IMR-90 (cell line): ENCODE data around the gene ZNF436. TPM values are rescaled to one million over a fixed set of nuclear protein-coding genes. Genes with fewer than 3 reads are reported as not detected.

Experiments used
- ATAC-seq: fragments of 200-7000 bp; cut with Tn5 transposase; 2 replicates; pipeline ENCODE4 v1.9.1; 2020; ENCODE audit warnings: low read depth, mild to moderate bottlenecking, moderate library complexity
- BruUV-seq: library from RNA; stranded (reverse); fragments of 400-500 nt; replicated peaks from 2 replicates; lab custom pipeline; 2021; lab: Mats Ljungman, UMichigan
- CTCF ChIA-PET: fragments of 300-600 bp; formaldehyde crosslinking; extraction: SDS; loops from one replicate; lab custom pipeline; 2021; ENCODE audit warnings: antibody characterized with exemption; lab: Yijun Ruan, JAX
- POLR2A ChIA-PET: fragments of 300-600 bp; sonication (Branson Sonifier 250); formaldehyde crosslinking; loops from one replicate; lab custom pipeline; 2022; ENCODE audit warnings: antibody characterized with exemption; ENCODE audit not compliant: unreplicated experiment; lab: Charles Lee
- DNase-seq: peaks from one replicate; pipeline ENCODE4 v3.0.0; 2013
- H2AFZ ChIP-seq: replicated peaks from 2 replicates; pipeline ENCODE3; 2013; ENCODE audit warnings: low read length, mild to moderate bottlenecking; ENCODE audit not compliant: poor library complexity
- H2AK5ac ChIP-seq: 2 replicates; pipeline ENCODE4 v1.6.1; 2013; ENCODE audit warnings: low read depth, low read length, inconsistent platforms
- H2AK9ac ChIP-seq: replicated peaks from 2 replicates; pipeline ENCODE3; 2013; ENCODE audit warnings: mild to moderate bottlenecking, low read depth, low read length, moderate library complexity; ENCODE audit not compliant: poor library complexity
- H2BK120ac ChIP-seq: 2 replicates; pipeline ENCODE4 v1.6.1; 2013; ENCODE audit warnings: low read depth, low read length, inconsistent platforms
- H2BK15ac ChIP-seq: 3 replicates; pipeline ENCODE4 v1.6.1; 2013; ENCODE audit warnings: low read depth, low read length, inconsistent platforms
- H2BK20ac ChIP-seq: 2 replicates; pipeline ENCODE4 v1.6.1; 2013; ENCODE audit warnings: low read depth, mild to moderate bottlenecking, inconsistent platforms, low read length, moderate library complexity
- H2BK5ac ChIP-seq: 2 replicates; pipeline ENCODE4 v1.6.1; 2013; ENCODE audit warnings: mild to moderate bottlenecking, low read depth, low read length, inconsistent platforms; ENCODE audit not compliant: poor library complexity, severe bottlenecking
- H3K14ac ChIP-seq: replicated peaks from 2 replicates; pipeline ENCODE4 v1.6.1; 2013; ENCODE audit warnings: low read depth, low read length, inconsistent platforms
- H3K18ac ChIP-seq: 2 replicates; pipeline ENCODE4 v1.6.1; 2013; ENCODE audit warnings: low read depth, low read length, control low read depth
- H3K23ac ChIP-seq: 2 replicates; pipeline ENCODE4 v1.6.1; 2013; ENCODE audit warnings: low read depth, low read length, inconsistent platforms
- H3K27ac ChIP-seq: 2 replicates; pipeline ENCODE4 v1.5.1; 2013; ENCODE audit warnings: mild to moderate bottlenecking, control low read depth, low read length; ENCODE audit not compliant: insufficient read depth
- H3K27me3 ChIP-seq: 2 replicates; pipeline ENCODE4 v1.6.1; 2013; ENCODE audit warnings: low read length; ENCODE audit not compliant: control insufficient read depth, insufficient read depth
- H3K36me3 ChIP-seq: 2 replicates; pipeline ENCODE4 v1.6.1; 2013; ENCODE audit warnings: low read length, mixed read lengths; ENCODE audit not compliant: control insufficient read depth, insufficient read depth
- H3K4ac ChIP-seq: 2 replicates; pipeline ENCODE4 v1.6.1; 2013; ENCODE audit warnings: low read depth, low read length, inconsistent platforms
- H3K4me1 ChIP-seq: 2 replicates; pipeline ENCODE4 v1.6.1; 2013; ENCODE audit warnings: low read length, mixed read lengths; ENCODE audit not compliant: control insufficient read depth, insufficient read depth
- H3K4me2 ChIP-seq: 2 replicates; pipeline ENCODE4 v1.6.1; 2013; ENCODE audit warnings: low read depth, mild to moderate bottlenecking, control low read depth, low read length, moderate library complexity
- H3K4me3 ChIP-seq: 2 replicates; pipeline ENCODE4 v1.5.1; 2013; ENCODE audit warnings: low read depth, mild to moderate bottlenecking, control low read depth, low read length, moderate library complexity; ENCODE audit not compliant: insufficient read depth
- H3K56ac ChIP-seq: 2 replicates; pipeline ENCODE4 v1.6.1; 2013; ENCODE audit warnings: low read length, inconsistent platforms; ENCODE audit not compliant: insufficient read depth; ENCODE audit errors: extremely low read depth
- H3K79me1 ChIP-seq, 2 experiments: 2 replicates each; pipeline ENCODE4 v1.6.1; 2013; ENCODE audit warnings: low read length in 2 of 2, inconsistent platforms in 1 of 2, low read depth in 1 of 2
- H3K9ac ChIP-seq: 2 replicates; pipeline ENCODE4 v1.6.1; 2013; ENCODE audit warnings: low read depth, low read length, control low read depth
- H3K9me1 ChIP-seq: 2 replicates; pipeline ENCODE4 v1.6.1; 2013; ENCODE audit warnings: low read length, inconsistent platforms; ENCODE audit not compliant: insufficient read depth
- H3K9me3 ChIP-seq: 2 replicates; pipeline ENCODE4 v1.6.1; 2013; ENCODE audit warnings: low read length; ENCODE audit not compliant: control insufficient read depth, insufficient read depth
- H4K20me1 ChIP-seq: 2 replicates; pipeline ENCODE4 v1.6.1; 2013; ENCODE audit warnings: low read length, inconsistent platforms; ENCODE audit not compliant: insufficient read depth
- H4K5ac ChIP-seq: 2 replicates; pipeline ENCODE4 v1.6.1; 2013; ENCODE audit warnings: mild to moderate bottlenecking, low read depth, low read length, control low read depth
- H4K8ac ChIP-seq, 2 experiments: 2 replicates each; pipeline ENCODE4 v1.6.1; 2013; ENCODE audit warnings: low read depth in 2 of 2, low read length in 2 of 2, control low read depth in 1 of 2, inconsistent platforms in 1 of 2
- H4K91ac ChIP-seq: 2 replicates; pipeline ENCODE4 v1.6.1; 2013; ENCODE audit warnings: low read depth, low read length, inconsistent platforms; ENCODE audit not compliant: insufficient read depth
- CHD1 ChIP-seq: IDR thresholded peaks from 2 replicates; pipeline ENCODE4 v1.6.1; 2012; ENCODE audit warnings: low read depth, low read length, improper control_type of control experiment
- MAZ ChIP-seq: IDR thresholded peaks from 2 replicates; pipeline ENCODE4 v1.6.1; 2012; ENCODE audit warnings: low read depth, mild to moderate bottlenecking, low read length, improper control_type of control experiment, moderate library complexity, borderline replicate concordance
- MXI1 ChIP-seq: IDR thresholded peaks from 2 replicates; pipeline ENCODE4 v1.6.1; 2012; ENCODE audit warnings: low read depth, mild to moderate bottlenecking, low read length, moderate library complexity, borderline replicate concordance
- POLR2A ChIP-seq: IDR thresholded peaks from 2 replicates; pipeline ENCODE4 v1.6.1; 2012; ENCODE audit warnings: mild to moderate bottlenecking, low read depth, low read length
- SMC3 ChIP-seq: fragments of 150-350 bp; IDR thresholded peaks from 2 replicates; pipeline ENCODE4 v1.6.1; 2016; ENCODE audit warnings: low read depth, mild to moderate bottlenecking, antibody characterized with exemption, low read length, moderate library complexity
- WGBS, 2 experiments: methylation state at CpG; one replicate each; pipeline versions ENCODE4 v1.1.5 to v1.1.7; 2013; ENCODE audit warnings: missing lambda C conversion rate in 2 of 2; ENCODE audit not compliant: insufficient read length in 1 of 2; ENCODE audit errors: extremely low coverage in 2 of 2; 5-methylcytosine and 5-hydroxymethylcytosine counted together
- dilution Hi-C: fragments of 300-500 bp; cut with HindIII; formaldehyde crosslinking; loops from one replicate; pipeline ENCODE4 v1.14.3; 2018; ENCODE audit warnings: low sequenced_read_pairs; ENCODE audit not compliant: unreplicated experiment
- in situ Hi-C: fragments of 300-500 bp; cut with MboI; formaldehyde crosslinking; loops from 3 replicates; pipeline ENCODE4 v1.14.3; 2019; ENCODE audit warnings: low sequenced_read_pairs, inconsistent platforms, mixed read lengths
- intact Hi-C: fragments of 100-400 bp; cut with micrococcal nuclease; formaldehyde crosslinking; loops from 2 replicates; pipeline ENCODE4 v1.10.0; 2022
- polyA plus RNA-seq, 3 experiments: library from polyadenylated mRNA; depleted of rRNA; stranded (reverse); fragments of >200 nt; gene quantifications; 2 replicates each; pipeline ENCODE4 v1.2.3, GENCODE V29; 2012; ENCODE audit warnings: low replicate concordance in 1 of 3
- total RNA-seq: library from RNA; depleted of rRNA; stranded (reverse); fragments of >200 nt; gene quantifications from 2 replicates; pipeline ENCODE4 v1.2.3, GENCODE V29; 2012
- TF ChIP-seq, protein P1 (sequence below): fragments of 150-350 bp; IDR thresholded peaks from 2 replicates; pipeline ENCODE4 v1.6.1; 2016; ENCODE audit warnings: low read depth, mild to moderate bottlenecking, low read length, moderate library complexity, borderline replicate concordance
- TF ChIP-seq, protein P2 (sequence below): conservative IDR thresholded peaks from 2 replicates; pipeline ENCODE4 v1.5.1; 2012; ENCODE audit warnings: mild to moderate bottlenecking, low read depth, low read length, improper control_type of control experiment

Gene ZNF436
- total and polyA plus RNA-seq, 2 of the 4 experiments (the other 2 are of a cell fraction), result 5.3 to 14.3 TPM

DNA sequence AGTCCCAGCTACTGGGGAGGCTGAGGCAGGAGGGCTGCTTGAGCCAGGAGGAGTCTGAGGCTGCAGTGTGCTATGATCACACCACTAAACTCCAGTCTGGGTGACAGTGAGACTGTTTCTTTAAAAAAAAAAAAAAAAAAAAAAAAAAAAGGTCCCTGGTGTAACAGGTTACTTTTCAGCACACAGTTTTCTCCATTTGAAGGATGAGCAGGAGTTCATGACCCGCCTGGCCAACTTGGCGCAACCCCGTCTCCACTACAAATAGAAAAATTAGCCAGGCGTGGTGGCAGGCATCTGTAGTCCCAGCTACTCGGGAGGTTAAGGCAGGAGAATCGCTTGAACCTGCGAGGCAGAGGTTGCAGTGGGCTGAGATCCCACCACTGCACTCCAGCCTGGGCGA, 37.9 kb downstream of the ZNF436 start:
- Histone ChIP-seq H2AK9ac (no peak overlapping the region), H2BK15ac (no peak overlapping the region), H3K9me3 (no peaks in the 10 kb centered on the region), H3K9ac (no peak overlapping the region), H3K27me3 (no peaks in the 10 kb centered on the region), H2AK5ac (no peak overlapping the region), H2AFZ (no peak overlapping the region), H3K18ac (no peak overlapping the region), H3K4me1 (peaks cover 2% of the 10 kb centered on the region), H3K14ac (no peak overlapping the region), H2BK5ac (peak overlapping the region; percentile 43), H3K4me2 (no peak overlapping the region), H3K4ac (no peak overlapping the region), H4K8ac (no peak overlapping the region), H3K56ac (no peak overlapping the region), H3K4me3 (no peak overlapping the region), H2BK20ac (no peak overlapping the region), H3K79me1 (peaks cover 22 to 70% of the 10 kb centered on the region in 2 experiments), H3K36me3 (peaks cover 63% of the 10 kb centered on the region), H3K9me1 (peaks cover 3% of the 10 kb centered on the region; the same call in 1 of the 2 replicates), H4K20me1 (peaks cover 55% of the 10 kb centered on the region), H3K27ac (no peak overlapping the region), H4K5ac (no peak overlapping the region), H3K23ac (no peak overlapping the region), H4K91ac (no peak overlapping the region), H2BK120ac (no peak overlapping the region)
- no TSS peak for BruUV-seq
- TF ChIP-seq MAZ, result no peak
- TF ChIP-seq, protein P1, sequence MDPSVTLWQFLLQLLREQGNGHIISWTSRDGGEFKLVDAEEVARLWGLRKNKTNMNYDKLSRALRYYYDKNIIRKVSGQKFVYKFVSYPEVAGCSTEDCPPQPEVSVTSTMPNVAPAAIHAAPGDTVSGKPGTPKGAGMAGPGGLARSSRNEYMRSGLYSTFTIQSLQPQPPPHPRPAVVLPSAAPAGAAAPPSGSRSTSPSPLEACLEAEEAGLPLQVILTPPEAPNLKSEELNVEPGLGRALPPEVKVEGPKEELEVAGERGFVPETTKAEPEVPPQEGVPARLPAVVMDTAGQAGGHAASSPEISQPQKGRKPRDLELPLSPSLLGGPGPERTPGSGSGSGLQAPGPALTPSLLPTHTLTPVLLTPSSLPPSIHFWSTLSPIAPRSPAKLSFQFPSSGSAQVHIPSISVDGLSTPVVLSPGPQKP, result no peak
- no peak for TF ChIP-seq CHD1
- no peak for TF ChIP-seq SMC3
- TF ChIP-seq, protein P2, sequence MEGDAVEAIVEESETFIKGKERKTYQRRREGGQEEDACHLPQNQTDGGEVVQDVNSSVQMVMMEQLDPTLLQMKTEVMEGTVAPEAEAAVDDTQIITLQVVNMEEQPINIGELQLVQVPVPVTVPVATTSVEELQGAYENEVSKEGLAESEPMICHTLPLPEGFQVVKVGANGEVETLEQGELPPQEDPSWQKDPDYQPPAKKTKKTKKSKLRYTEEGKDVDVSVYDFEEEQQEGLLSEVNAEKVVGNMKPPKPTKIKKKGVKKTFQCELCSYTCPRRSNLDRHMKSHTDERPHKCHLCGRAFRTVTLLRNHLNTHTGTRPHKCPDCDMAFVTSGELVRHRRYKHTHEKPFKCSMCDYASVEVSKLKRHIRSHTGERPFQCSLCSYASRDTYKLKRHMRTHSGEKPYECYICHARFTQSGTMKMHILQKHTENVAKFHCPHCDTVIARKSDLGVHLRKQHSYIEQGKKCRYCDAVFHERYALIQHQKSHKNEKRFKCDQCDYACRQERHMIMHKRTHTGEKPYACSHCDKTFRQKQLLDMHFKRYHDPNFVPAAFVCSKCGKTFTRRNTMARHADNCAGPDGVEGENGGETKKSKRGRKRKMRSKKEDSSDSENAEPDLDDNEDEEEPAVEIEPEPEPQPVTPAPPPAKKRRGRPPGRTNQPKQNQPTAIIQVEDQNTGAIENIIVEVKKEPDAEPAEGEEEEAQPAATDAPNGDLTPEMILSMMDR, result no peak
- no peak for TF ChIP-seq POLR2A
- TF ChIP-seq MXI1, result no peak
- 93% methylated on average over 3 of the region's 8 CpGs; no CpG with 5 or more reads in 1 of the 2 experiments for WGBS, 2 experiments
- ATAC-seq, result no peak
- POLR2A ChIA-PET, result no interaction called here
- in situ Hi-C loops (no loop called here), intact Hi-C loops (no loop called here), dilution Hi-C loops (loop anchor here (10.0 kb wide), 1 partner anchor 93 kb away; the partner anchor contains the start of gene TCEA3)
- CTCF ChIA-PET, result no interaction called here
- DNase-seq, result no peak
